Astrocyte (in vitro differentiated cells and primary cell): ENCODE data around the gene YPEL5. TPM values are rescaled to one million over a fixed set of nuclear protein-coding genes. Genes with fewer than 3 reads are reported as not detected.

ENCODE experiments used
- DNase-seq: peaks from one replicate; pipeline ENCODE4 v3.0.0-alpha.2; 2010; ENCODE audit warnings: low read depth
- FAIRE-seq: peaks from 2 replicates; lab custom pipeline; 2011; peaks lifted over from hg19 to GRCh38; lab: Jason Lieb, UNC
- H2AFZ ChIP-seq: 2 replicates; pipeline ENCODE4 v1.6.0; 2012; ENCODE audit warnings: low read depth, low read length, inconsistent platforms
- H3K27ac ChIP-seq: 2 replicates; pipeline ENCODE4 v1.5.1; 2011; ENCODE audit warnings: low read depth, low read length, inconsistent platforms
- H3K27me3 ChIP-seq: 2 replicates; pipeline ENCODE4 v1.6.0; 2011; ENCODE audit warnings: low read length, inconsistent platforms; ENCODE audit not compliant: insufficient read depth
- H3K36me3 ChIP-seq: 2 replicates; pipeline ENCODE4 v1.5.1; 2011; ENCODE audit warnings: low read length, inconsistent platforms; ENCODE audit not compliant: insufficient read depth
- H3K4me1 ChIP-seq: 2 replicates; pipeline ENCODE4 v1.5.1; 2011; ENCODE audit warnings: low read length, inconsistent platforms; ENCODE audit not compliant: insufficient read depth
- H3K4me2 ChIP-seq: 2 replicates; pipeline ENCODE4 v1.6.0; 2012; ENCODE audit warnings: low read length, inconsistent platforms
- H3K4me3 ChIP-seq: 2 replicates; pipeline ENCODE4 v1.5.1; 2011; ENCODE audit warnings: low read depth, mild to moderate bottlenecking, low read length, inconsistent platforms; ENCODE audit not compliant: insufficient read depth
- H3K79me2 ChIP-seq: 2 replicates; pipeline ENCODE4 v1.6.0; 2012; ENCODE audit warnings: mild to moderate bottlenecking, low read length, inconsistent platforms; ENCODE audit not compliant: insufficient read depth
- H3K9ac ChIP-seq: 2 replicates; pipeline ENCODE4 v1.6.0; 2012; ENCODE audit warnings: mild to moderate bottlenecking, low read length, inconsistent platforms
- H3K9me3 ChIP-seq: 2 replicates; pipeline ENCODE4 v1.5.1; 2012; ENCODE audit warnings: low read depth, mild to moderate bottlenecking, low read length, inconsistent platforms; ENCODE audit not compliant: insufficient read depth
- H4K20me1 ChIP-seq: 2 replicates; pipeline ENCODE4 v1.6.0; 2012; ENCODE audit warnings: low read length, inconsistent platforms; ENCODE audit not compliant: insufficient read depth
- H3K27ac Mint-ChIP-seq: one replicate; pipeline ENCODE4 v1.8.0; 2021; ENCODE audit warnings: mild to moderate bottlenecking, mixed read lengths; ENCODE audit not compliant: unreplicated experiment
- H3K27me3 Mint-ChIP-seq: one replicate; pipeline ENCODE4 v1.8.0; 2021; ENCODE audit warnings: low read depth, mixed read lengths; ENCODE audit not compliant: unreplicated experiment
- H3K36me3 Mint-ChIP-seq: one replicate; pipeline ENCODE4 v1.8.0; 2021; ENCODE audit warnings: low read depth, mixed read lengths; ENCODE audit not compliant: unreplicated experiment
- H3K4me1 Mint-ChIP-seq: one replicate; pipeline ENCODE4 v1.8.0; 2021; ENCODE audit warnings: low read depth, mixed read lengths; ENCODE audit not compliant: unreplicated experiment
- H3K4me3 Mint-ChIP-seq: one replicate; pipeline ENCODE4 v1.8.0; 2021; ENCODE audit warnings: mild to moderate bottlenecking, moderate library complexity, mixed read lengths; ENCODE audit not compliant: unreplicated experiment
- H3K9me3 Mint-ChIP-seq: one replicate; pipeline ENCODE4 v1.8.0; 2021; ENCODE audit warnings: mild to moderate bottlenecking, mixed read lengths; ENCODE audit not compliant: unreplicated experiment
- EZH2 ChIP-seq: IDR thresholded peaks from 2 replicates; pipeline ENCODE4 v1.6.1; 2012; ENCODE audit warnings: mild to moderate bottlenecking, low read length, inconsistent platforms; ENCODE audit not compliant: insufficient read depth
- total RNA-seq: library from RNA; stranded (reverse); gene quantifications from 2 replicates; pipeline ENCODE4 v1.2.1, GENCODE V29; 2021
- TF ChIP-seq, protein P1 (sequence below): IDR thresholded peaks from 2 replicates; pipeline ENCODE4 v1.5.1; 2011; ENCODE audit warnings: low read depth, mild to moderate bottlenecking, inconsistent platforms, low read length, moderate library complexity; ENCODE audit not compliant: insufficient read depth

YPEL5 gene
- total RNA-seq, 1 donor from 2014 or later, result 149 TPM

DNA sequence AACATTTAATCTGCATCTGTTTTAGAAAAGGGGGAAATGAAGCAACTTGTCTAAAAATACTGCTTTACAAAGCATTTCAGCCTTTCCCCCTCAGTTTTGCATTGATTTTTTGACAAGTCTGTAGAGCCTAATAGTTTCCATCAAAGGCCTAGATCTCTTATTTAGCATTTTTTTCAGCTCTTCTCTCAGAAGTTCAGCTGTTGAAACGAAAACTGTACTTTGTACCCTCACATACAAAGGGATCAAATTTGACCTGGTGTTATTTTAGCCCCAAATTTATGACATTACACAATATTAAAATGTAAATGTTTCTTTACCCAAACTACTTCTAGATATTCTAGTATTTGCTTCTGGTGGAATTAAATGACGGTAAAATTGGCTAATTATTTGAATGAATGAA lies 13.0 kb downstream of the YPEL5 start:
- Histone ChIP-seq H3K9ac (no peak overlapping the region), H3K9me3 (no peaks in the 10 kb centered on the region), H3K27me3 (no peaks in the 10 kb centered on the region), H2AFZ (no peak overlapping the region), H3K4me2 (no peak overlapping the region), H3K27ac (no peak overlapping the region), H3K36me3 (peaks cover 40% of the 10 kb centered on the region), H3K4me3 (no peak overlapping the region), H4K20me1 (peaks cover 51% of the 10 kb centered on the region), H3K4me1 (peaks cover 6% of the 10 kb centered on the region), H3K79me2 (peaks cover 7% of the 10 kb centered on the region)
- FAIRE-seq (no peak), DNase-seq (no peak)
- H3K9me3 Mint-ChIP-seq, result no peaks in the 10 kb centered on the region
- peaks cover 15% of the 10 kb centered on the region for H3K4me1 Mint-ChIP-seq
- no peak for TF ChIP-seq EZH2
- TF ChIP-seq, protein P1, sequence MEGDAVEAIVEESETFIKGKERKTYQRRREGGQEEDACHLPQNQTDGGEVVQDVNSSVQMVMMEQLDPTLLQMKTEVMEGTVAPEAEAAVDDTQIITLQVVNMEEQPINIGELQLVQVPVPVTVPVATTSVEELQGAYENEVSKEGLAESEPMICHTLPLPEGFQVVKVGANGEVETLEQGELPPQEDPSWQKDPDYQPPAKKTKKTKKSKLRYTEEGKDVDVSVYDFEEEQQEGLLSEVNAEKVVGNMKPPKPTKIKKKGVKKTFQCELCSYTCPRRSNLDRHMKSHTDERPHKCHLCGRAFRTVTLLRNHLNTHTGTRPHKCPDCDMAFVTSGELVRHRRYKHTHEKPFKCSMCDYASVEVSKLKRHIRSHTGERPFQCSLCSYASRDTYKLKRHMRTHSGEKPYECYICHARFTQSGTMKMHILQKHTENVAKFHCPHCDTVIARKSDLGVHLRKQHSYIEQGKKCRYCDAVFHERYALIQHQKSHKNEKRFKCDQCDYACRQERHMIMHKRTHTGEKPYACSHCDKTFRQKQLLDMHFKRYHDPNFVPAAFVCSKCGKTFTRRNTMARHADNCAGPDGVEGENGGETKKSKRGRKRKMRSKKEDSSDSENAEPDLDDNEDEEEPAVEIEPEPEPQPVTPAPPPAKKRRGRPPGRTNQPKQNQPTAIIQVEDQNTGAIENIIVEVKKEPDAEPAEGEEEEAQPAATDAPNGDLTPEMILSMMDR, result no peak
- H3K4me3 Mint-ChIP-seq, result no peak overlapping the region
- H3K27ac Mint-ChIP-seq, result no peak overlapping the region
- peaks cover 30% of the 10 kb centered on the region for H3K36me3 Mint-ChIP-seq
- no peaks in the 10 kb centered on the region for H3K27me3 Mint-ChIP-seq

- H3K79me2 ChIP-seq, result peaks cover 2% of the 10 kb centered on the region
- FAIRE-seq (no peak), DNase-seq (no peak)
- no peak overlapping the region for H3K27ac ChIP-seq
- H3K4me1 ChIP-seq, result no peaks in the 10 kb centered on the region
- no peak overlapping the region for H3K9ac ChIP-seq
- no peak overlapping the region for H2AFZ ChIP-seq
- no peaks in the 10 kb centered on the region for H3K27me3 Mint-ChIP-seq
- peaks cover 25% of the 10 kb centered on the region for H3K36me3 Mint-ChIP-seq
- H3K4me3 Mint-ChIP-seq, result no peak overlapping the region
- no peaks in the 10 kb centered on the region for H3K9me3 ChIP-seq
- peaks cover 6% of the 10 kb centered on the region for H3K4me1 Mint-ChIP-seq
- TF ChIP-seq, protein P1, result no peak
- TF ChIP-seq EZH2, result no peak
- H3K4me2 ChIP-seq, result no peak overlapping the region
- H3K27me3 ChIP-seq, result no peaks in the 10 kb centered on the region
- H3K36me3 ChIP-seq, result peaks cover 33% of the 10 kb centered on the region
- H3K27ac Mint-ChIP-seq, result no peak overlapping the region
- no peaks in the 10 kb centered on the region for H3K9me3 Mint-ChIP-seq
- H3K4me3 ChIP-seq, result no peak overlapping the region
- peaks cover 40% of the 10 kb centered on the region for H4K20me1 ChIP-seq
Observed at GRCh38 chr2:30161929-30162706, 15.3 kb downstream of the YPEL5 start.

DNA sequence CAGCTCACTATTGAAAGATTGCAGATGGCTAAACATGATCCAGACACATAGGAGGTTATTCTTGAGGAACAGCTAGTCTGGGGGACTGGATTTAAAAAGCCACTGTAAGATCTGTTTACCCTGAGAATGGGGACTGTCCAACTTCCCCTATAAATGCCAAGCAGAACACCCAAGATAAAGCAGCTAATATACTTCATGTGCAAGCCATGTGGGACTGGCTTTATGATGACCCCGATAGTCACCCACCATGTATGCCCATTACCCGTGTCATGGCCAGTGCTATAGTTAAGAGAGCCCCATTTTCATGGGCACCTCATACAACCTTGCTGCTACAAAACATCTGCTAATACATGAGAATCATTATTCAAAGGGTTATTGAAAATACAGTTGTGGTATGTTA lies 16.0 kb downstream of the YPEL5 start:
- no peak overlapping the region for H3K4me2 ChIP-seq
- no peaks in the 10 kb centered on the region for H3K27me3 ChIP-seq
- H2AFZ ChIP-seq, result no peak overlapping the region
- peaks cover 6% of the 10 kb centered on the region for H3K4me1 Mint-ChIP-seq
- H3K4me1 ChIP-seq, result no peaks in the 10 kb centered on the region
- no peak overlapping the region for H3K27ac ChIP-seq
- TF ChIP-seq, protein P1, result no peak
- TF ChIP-seq EZH2, result no peak
- H3K4me3 ChIP-seq, result no peak overlapping the region
- peaks cover 20% of the 10 kb centered on the region for H3K36me3 Mint-ChIP-seq
- H3K9me3 ChIP-seq, result no peaks in the 10 kb centered on the region
- H3K27ac Mint-ChIP-seq, result no peak overlapping the region
- H3K9ac ChIP-seq, result no peak overlapping the region
- no peaks in the 10 kb centered on the region for H3K27me3 Mint-ChIP-seq
- no peaks in the 10 kb centered on the region for H3K9me3 Mint-ChIP-seq
- H3K79me2 ChIP-seq, result no peaks in the 10 kb centered on the region
- DNase-seq, result no peak
- H3K4me3 Mint-ChIP-seq, result no peak overlapping the region
- peaks cover 33% of the 10 kb centered on the region for H4K20me1 ChIP-seq
- no peak for FAIRE-seq
- peaks cover 26% of the 10 kb centered on the region for H3K36me3 ChIP-seq
